HG02763 (cell line): ENCODE data around the gene EPAS1.

ENCODE experiments used
- ATAC-seq: cut with Tn5 transposase; IDR thresholded peaks from one replicate; pipeline ENCODE4 v1.9.1; 2021; ENCODE audit warnings: mild to moderate bottlenecking, moderate library complexity; ENCODE audit not compliant: unreplicated experiment

EPAS1 gene

GRCh38 chr2:46296840-46297545 lies at the start of gene EPAS1:
EPAS1 (plus strand) TSS chr2:46297407; CDS start chr2:46297912, 505 bp downstream.
- peak; percentile 86 for ATAC-seq

DNA sequence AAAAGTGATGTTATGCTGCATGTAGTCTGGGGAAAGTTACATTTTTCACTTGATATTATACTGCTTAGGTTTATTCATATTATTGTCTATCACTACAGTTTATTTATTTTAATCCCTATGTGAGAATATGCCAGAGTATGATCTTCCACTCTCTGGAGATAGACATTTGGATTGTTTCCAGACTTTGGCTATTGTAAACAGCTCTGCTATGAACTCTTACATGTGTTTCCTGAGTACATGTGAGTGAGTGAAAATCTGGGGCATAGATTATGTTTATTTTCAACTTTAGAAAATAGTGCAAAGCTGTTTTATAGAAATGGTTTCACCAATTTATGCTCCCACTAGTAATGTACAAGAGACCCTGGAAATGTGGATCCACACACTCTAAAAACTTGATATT lies 49.0 kb upstream of the EPAS1 start:
- ATAC-seq, result no peak

DNA sequence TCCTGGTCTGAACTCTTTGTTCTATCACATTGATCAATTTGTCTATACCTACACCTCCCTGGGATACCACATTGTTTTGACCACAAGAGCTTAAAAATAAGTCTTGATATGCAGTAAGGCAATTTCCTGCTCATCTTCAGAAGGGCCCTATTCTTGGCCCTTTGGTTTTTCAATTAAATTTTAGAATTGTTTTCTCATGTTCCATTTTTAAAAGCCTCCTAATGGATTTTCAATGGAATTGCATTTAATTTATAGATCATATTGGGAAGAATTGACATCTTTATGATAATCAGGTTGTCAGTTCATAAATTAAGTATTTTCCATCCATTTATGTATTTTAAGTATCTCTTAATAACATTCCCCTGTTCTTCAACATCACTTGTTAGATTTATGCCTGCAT lies 47.6 kb upstream of the EPAS1 start:
- ATAC-seq, result no peak

GRCh38 chr2:46252891-46253659 lies 44.1 kb upstream of the EPAS1 start:
- no peak for ATAC-seq

GRCh38 chr2:46254474-46254873 lies 42.7 kb upstream of the EPAS1 start:
- no peak for ATAC-seq

DNA sequence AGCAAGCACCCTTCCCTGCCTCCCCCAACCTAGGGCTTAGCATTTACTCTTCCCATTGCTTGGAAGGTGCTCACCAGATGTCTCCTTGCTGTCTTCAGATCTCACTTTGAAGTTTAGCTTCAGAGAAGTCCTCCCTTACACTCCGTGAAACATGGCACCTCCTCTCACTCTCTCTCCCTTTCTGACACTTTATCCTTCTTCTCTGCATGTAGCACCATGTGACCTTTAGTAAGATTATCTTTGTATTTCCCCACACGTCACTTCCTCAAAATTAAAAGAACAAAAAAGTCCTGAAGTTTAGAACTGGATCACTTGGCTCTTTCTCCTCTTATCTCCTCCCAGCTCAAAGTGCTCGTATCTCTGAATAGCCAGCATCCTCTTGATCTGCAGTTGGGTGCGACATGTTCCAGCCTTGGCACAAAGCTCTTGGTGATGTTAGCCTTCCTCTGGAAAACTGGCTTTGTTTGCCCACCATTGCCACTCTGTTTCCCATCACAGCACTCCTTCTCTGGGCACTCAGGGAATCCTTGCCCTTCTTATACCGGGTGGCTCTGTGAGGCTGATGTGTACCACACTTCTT lies 40.6 kb upstream of the EPAS1 start:
- ATAC-seq, result no peak

DNA sequence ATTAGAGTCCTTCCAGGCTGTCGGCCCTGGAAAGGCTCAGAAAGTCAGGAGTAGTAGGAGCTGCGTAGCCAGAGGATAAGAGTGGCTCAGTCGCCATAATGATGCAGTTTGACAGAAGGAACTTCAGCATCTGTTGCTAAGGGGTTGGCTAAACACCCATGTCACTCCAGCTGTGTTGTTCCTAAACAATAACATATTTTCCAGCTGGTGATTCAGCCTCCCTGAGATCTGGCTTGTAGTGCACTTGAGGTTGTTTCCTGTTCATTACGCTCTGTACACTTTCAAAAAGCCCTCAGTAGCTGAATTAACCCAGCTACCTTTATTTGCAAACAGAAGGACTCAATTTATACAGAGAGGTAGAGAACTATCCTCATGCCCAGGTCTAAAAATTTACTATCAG lies 39.7 kb upstream of the EPAS1 start:
- no peak for ATAC-seq

DNA sequence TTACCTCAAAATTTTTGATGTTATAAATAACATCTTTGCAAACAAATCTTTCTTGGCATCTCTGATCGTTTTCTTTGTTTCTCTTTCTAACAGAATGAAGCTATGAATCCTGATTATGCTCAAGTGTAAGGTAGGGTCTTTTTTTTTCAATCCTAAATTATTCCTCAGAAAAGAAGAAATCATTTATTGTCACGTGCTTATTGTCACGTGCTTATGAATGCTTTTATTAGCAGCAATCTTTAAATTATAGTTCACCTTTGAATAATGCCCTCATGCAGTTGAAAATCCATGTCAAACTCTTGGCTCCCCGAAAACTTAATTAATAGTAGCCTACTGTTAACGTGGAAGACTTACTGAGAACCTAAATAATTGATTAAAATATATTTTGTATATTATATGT lies 39.2 kb upstream of the EPAS1 start:
- ATAC-seq, result no peak

DNA sequence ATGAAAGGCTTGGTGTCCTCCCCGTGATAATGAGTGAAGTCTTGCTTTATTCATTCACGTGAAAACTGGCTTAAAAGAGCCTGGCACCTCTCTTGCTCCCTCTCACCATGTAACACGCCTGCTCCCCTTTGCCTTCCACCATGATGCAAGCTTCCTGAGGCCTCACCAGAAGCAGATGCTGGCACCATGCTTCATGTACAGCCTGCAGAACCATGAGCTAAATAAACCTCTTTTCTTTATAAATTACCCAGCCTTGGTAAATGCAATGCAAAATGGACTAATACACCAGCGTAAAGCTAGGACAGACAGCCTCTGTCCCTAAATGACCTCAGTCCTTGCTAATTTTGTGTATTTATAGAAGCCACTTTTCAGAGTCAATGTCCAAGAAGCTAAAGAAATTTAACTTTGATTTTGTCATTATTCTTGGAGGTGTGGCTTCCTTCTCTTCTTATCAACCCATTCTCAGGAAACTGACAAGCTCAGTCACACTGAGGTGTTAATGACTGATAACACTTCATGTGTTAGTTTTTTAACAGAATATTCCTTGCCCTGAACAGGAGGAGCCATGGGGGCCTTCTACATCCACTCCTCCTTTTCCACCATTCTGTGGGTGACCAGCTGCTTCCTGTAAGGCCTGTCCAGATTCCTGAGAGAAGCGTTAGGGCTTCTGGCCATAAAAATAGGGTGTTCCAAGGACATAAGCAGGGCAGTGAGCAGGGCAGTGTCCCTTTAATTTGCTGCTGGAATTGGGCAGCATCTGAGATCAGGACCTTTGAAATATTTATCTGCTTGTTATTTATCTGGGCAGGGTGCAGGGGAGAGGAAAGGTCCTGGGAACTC lies 38.0 kb upstream of the EPAS1 start:
- no peak for ATAC-seq

GRCh38 chr2:46259777-46260168 lies 37.4 kb upstream of the EPAS1 start:
- ATAC-seq, result no peak

GRCh38 chr2:46260305-46260704 lies 36.9 kb upstream of the EPAS1 start:
- ATAC-seq, result no peak

- no peak for ATAC-seq
Measured at GRCh38 chr2:46262248-46262938, 34.8 kb upstream of the EPAS1 start.

- no peak for ATAC-seq
Measured at GRCh38 chr2:46263347-46263746, 33.9 kb upstream of the EPAS1 start.

DNA sequence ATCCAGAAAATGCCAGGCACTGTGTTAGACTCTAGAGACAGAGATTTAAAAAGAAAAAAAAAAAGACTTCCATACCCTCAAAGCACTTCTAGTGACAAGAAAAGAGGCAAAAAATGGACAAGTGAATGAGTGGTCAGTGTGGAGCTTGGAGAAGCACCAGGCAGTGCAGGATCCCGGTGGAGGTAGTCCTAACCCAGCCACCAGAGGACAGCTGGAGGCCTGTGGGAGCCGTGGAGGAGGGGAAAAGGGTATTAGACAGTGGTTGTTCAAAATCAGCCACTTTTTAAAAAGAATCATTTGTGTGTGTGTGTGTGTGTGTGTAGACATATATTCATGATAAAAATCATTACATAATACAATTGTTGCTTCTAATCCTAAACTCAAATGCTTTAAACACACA lies 32.8 kb upstream of the EPAS1 start:
- no peak for ATAC-seq

DNA sequence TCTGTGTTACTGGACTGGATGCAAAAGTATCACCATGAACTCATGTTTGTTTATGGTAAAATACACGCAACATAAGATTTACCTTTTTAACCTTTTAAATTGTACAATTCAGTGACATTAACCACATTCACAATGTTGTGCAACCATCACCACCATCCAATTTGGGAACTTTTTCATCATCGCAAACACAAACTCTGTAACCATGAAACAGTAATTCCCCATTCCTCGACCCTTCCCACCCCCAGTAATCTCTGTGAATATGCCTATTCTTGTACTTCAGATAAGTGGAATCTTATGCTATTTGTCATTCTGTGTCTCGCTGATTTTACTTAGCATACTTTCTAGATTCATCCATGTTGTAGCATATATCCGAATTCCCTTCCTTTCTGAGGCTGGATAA lies 31.1 kb upstream of the EPAS1 start:
- ATAC-seq, result no peak

DNA sequence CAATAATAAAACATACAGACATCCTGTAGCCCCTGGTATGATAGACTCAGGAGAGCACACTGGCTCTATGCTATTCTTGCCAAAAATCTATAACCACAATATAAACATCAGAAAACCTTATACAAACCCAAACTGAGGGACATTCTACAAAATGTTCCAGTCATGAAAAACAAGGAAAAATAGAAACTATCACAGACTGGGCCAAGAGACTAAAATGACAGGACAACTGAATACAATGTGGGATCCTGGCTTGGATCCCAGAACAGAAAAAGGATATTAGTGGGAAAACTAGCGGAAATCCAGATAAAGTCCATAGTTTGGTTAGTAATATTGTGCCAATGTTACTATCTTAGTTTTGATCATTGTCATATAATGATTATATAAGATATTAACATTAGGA lies 29.6 kb upstream of the EPAS1 start:
- ATAC-seq, result no peak

- ATAC-seq, result peak; percentile 65
Measured at GRCh38 chr2:46268196-46268595, 29.0 kb upstream of the EPAS1 start.

- ATAC-seq, result no peak
Measured at GRCh38 chr2:46269001-46269400, 28.2 kb upstream of the EPAS1 start.

GRCh38 chr2:46269544-46270273 lies 27.5 kb upstream of the EPAS1 start:
- ATAC-seq, result no peak

GRCh38 chr2:46270384-46270783 lies 26.8 kb upstream of the EPAS1 start:
- no peak for ATAC-seq
